Globus pallidus (tissue), 1 donor: ENCODE measurements around the gene CYB5R2.

Source experiments
- DNase-seq: peaks from one replicate; pipeline ENCODE4 v3.0.0-alpha.2; 2015; ENCODE audit warnings: low spot score

Gene CYB5R2

DNA sequence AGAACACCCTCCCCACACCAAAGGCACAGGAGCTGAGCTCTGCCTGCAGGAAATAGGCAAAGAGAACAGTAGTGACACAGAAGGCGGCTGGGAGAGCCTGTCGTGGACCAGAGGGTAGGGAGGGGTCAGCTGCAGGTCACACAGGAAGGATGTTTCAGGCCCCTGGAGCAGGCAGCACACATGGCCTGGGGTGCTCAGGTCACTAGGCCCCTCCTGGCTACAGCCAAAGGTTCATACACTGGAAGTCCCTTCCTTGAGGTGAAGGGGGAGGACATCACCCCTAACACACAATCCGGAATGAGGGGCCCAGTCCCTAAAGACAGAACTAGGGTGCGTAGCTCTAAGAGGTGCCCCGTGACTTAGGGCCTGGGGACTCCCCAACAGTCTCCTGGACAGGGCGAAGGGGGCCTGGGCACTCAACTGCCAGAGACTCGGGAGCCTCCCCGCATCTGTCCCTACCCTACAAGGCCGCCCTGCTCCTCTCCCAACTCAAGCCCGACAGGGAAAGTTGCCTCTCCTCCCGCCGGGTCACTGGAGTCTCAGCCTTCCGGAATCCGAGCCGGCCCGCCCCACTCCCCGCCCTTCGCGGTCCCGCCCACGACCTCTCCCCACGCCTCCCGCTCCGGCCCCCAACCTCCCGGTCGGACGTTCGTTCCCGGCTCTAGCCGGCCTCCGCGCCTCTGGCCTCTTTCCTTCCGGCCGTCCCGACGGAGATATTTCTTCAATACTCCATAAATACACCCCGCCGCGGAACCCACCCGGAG, at the start of gene CYB5R2:
TSS of gene CYB5R2 (minus strand) at position 541 of the 764 bp plus-strand sequence. CDS start 675 bp downstream, outside the sequence.
- peak; percentile 83 for DNase-seq

DNA sequence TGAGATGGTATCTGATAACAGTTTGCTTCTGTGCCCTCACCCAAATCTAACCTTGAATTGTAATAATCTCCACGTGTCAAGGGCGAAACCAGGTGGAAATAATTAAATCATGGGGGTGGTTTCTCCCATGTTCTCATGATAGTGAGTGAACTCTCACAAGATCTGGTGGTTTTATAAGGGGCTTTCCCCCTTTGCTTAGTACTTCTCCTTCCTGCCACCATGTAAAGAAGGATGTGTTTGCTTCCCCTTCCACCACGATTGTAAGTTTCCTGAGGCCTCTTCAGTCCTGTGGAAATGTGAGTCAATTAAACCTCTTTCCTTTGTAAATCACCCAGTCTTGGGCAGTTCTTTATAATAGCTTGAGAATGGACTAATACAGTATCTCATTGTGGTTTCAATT, 41.5 kb upstream of the CYB5R2 start:
- DNase-seq, result no peak

DNA sequence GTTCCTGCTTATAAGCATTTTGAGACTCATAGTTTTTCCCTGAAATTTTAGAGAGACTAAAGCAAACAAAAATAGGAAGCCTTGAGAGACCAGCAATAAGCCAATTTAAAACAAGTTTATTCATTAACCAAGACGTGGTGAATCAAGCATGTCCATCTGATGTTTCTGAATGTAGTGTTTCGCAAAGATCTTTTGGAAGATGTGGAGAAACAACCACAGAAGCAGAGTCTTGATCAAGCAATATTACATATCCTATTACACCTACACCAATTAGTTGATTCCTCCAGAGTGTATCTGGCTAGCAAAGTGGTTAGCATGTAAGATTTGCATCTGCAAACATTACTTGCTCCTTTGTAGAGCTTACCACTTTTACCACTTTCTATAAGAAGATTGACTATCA, 33.1 kb upstream of the CYB5R2 start, which contains the start of gene OVCH2:
TSS of gene OVCH2 (minus strand) at position 101 of the 400 bp plus-strand sequence. CDS start at position 18, 83 bp downstream.
- no peak for DNase-seq

DNA sequence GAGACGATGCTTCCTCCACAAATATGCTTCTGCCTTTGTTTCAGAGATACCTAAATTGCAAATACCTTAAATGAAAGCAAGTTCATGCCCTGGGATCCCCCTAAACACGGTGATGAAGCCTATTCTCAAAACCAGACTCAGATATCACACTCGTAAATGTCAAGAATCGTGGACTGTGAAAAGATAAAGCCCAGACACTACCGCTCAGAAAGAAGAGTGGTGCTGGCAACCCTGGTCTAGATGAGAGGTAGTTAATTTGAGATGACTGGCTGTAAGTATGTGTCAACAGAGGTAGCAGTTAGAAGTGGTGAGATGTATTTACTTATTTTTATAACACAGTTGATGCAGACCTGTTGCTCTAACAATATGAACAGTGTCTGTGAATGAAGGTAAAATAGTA, 30.4 kb upstream of the CYB5R2 start:
- no peak for DNase-seq

DNA sequence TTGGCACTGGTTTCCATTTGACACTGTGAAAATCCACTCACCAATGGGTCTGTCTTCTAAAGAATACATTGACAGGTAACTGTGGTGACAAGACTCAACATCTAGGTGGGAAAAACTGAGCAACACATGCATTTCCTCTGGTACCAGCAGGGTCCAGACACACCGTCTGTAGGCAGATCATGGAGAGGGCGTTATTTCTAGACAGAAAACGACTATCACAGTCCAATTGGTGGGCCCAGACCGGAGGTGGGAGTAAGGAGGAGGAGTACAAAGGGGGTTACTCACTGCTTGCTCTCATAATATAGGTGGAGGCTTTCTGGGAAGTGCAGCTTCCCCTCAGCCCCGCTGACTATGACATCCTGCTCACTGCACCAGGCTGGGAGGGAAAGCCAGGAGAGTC, 23.1 kb upstream of the CYB5R2 start:
- no peak for DNase-seq

DNA sequence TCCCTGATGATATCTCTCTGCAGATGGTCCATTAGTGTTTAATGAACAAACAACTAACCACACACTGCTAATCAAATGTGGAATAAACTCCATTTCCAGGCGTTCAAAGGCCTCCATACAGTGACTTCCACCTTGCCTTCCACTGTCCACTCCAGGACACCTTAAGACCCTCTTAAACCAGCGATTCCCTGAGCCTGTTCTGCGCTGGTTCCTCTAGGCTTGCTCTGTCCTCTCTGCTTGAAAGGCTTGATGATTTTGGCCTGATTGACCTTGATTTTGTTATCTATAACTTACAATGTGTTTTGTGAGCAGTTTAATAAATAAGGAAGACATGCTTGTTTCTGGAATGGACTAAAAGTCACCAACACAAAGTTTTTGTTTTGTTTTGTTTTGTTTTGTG, 20.9 kb upstream of the CYB5R2 start:
- DNase-seq, result no peak

DNA sequence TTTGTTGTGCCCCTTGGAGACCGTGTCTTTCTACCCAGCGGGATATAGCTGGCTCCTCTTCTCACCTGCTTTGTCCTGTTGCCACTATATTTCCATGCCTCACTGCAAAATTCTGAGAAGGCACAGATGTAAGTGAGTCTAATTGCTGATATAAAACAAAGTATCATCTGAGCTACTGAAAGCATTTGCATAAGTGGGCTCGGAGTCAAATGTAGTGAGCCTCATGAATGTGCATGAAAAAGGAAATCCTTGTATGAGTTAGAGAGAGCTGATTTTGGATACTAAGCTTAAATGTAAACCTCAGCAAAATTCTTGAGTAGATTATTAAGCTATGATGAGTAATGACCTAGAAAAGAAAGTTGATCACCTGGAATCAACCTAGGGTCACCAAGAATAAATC, 19.1 kb upstream of the CYB5R2 start:
- DNase-seq, result no peak

DNA sequence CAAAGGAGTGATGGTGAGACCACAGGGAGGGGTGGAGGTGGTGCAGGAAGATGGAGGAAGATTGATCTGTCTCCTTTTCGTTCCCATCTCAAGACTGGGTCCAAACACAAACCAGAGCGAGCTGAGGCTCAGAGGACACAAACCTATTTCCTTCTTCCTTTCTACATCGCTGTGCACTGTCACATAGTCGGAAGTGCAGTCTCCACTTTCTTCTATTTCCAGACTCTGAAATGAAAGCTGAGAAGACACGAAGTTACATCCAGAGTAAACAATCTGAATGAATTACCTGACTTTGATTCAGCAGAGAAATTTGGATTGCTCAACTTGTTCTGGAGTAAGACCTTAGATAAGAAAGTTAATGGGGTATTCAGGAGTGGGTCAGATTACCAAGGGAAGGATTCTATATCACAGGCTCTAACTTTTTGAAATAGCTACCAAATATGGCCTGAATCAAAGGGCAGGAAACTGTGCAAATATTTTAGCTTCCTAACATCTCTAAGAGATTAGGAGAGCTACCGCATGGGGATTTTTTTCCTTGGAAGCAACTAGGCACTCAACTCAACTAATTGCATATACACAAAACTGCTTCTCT, 18.6 kb upstream of the CYB5R2 start:
- DNase-seq, result no peak

DNA sequence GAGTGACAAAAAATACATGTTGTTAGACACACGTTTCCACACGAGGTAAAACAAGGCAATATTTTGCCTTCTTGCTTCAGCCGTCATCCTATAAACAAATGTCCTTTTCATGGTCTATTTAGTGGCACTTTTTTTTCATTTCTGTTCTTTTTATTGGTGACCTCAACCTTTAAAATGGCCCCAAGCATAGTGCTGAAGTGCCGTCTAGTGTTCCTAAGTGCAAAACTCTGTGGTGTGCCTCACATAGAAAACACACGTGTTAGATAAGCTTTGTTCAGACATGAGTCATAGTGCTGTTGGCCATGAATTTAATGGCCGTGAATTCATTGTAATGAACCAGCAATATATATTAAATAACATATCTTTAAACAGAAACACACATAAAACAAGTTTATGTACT, 17.3 kb upstream of the CYB5R2 start:
- no peak for DNase-seq

DNA sequence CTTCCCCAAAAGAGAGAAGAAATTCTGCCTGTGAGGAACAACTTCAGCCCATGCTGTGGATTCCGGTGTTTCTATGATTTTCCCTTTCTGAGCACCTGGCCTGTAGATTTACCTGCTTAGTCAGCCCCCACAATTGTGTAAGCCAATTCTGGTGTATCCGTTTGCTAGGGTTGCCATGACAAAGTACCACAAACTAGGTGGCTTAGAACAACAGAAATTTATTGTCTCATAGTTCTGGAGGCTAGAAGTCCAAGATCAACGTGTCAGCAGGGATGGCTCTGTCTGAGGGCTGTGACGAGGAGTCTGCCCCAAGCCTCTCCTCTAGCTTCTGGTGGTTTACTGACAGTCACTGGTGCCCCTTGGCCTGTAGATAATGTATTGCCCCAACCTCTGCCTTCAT, 15.9 kb upstream of the CYB5R2 start:
- no peak for DNase-seq

DNA sequence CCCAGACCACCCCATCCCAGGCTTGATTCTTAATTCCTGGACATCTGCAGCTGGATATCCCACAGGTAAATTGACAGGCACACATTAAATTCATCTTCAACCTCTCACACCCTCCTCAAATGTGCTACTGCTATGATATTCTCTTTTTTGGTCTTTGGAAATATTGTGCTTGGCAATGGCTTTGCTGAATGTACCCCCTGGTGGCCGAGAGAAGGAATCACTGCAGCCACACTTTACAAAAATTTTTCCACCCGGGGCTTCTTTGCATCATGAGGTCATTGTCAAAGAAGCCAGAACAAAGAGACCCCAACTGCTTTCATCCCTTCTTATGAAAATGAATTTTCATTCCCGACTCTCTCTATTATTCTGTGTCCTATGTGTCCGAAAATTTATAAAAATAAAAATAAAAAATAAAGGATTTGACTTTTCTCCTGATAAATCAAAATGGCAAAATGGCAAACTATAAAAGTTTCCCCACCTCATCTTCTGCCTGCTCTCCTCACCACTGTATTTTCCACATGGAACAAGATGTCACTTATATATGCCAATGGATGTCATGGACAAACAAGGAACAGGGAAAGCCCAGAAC, 15.0 kb upstream of the CYB5R2 start:
- DNase-seq, result no peak

DNA sequence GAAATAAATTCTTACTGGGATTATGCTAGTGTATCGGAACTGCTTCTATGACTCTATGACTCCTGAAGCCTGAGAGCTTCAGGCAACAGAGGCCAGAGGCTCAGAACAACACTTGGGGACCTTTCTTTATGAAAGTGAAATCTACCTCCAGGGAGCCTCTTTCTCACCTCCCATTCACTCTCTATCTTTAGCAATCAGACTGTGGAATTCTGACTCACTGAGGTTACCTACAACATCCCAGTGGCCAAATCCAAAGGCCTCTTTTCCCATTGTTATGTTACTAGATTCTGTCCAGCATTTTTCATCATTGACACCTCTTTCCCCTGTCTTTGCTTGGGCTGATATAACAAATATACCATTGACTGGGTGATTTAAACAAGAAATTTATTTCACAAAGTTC, 14.1 kb upstream of the CYB5R2 start:
- no peak for DNase-seq

DNA sequence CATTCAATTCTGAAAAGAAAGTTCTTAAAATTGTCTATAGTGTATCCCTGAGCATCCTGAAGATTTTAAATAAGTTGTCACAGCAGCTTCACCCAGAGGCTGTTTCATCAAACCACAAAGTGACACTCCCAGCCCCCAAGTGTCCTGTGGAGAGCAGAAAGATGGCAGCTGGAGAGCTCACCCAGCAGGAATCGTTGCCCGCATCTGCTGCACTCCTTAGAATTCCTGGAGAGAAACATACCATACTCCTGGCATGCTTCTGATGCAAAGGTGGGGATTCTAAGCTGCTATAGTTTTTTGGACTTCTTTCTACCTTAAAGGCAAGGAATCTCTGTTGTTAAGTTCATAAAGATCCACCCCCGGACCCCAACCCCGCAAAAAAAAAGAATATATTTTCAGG, 13.5 kb upstream of the CYB5R2 start:
- no peak for DNase-seq

DNA sequence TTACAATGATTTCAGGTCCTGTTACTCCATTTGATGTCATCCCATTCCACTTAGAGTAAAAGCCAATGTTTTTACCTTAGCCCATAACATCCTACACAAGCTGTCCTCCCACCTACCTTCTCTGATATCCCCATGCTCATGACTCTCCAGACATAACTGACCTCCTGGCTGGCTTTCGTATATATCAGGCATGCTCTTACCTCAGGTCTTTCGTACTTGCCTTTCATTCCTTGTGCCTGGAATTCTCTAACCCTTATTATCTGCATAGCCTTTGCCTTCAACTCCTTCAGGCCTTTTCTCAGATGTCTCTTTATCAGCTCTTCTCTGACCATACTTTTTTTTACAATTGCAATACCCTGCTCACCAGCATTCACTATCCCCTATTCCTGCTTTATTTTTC, 10.3 kb upstream of the CYB5R2 start:
- DNase-seq, result no peak

DNA sequence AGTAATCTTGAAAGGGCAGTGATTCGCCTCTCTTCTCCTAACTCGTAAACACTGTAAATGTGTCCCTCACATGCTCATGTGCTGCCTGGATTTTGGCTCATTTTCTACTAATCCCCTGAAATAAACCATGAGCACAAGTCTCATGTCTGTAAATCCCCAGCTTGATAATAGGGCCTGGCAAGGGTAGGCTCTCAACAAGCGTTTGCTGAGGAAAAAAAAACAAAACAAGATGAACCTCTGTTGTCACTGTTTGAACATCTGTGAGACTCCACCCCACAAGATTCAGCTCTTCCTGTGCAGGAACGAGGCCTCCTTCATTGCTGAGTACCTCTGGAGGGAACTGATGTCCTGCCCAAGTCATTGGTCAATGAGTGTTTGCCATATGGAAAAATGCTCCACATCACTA, 4.5 kb upstream of the CYB5R2 start:
- DNase-seq, result no peak

DNA sequence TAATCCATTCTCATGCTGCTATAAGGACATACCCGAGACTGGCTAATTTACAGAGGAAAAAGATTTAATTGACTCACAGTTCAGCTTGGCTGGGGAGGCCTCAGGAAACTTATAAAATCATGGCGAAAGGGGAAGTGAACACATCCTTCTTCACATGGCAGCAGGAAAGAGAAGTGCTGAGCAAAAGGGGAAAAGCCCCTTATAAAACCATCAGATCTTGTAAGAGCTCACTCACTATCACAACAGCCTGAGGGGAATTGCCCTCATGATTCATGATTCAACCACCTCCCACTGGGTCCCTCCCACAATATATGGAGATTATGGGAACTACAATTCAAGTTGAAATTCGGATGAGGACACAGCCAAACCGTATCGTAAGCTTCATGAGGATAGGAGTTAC, 3.8 kb upstream of the CYB5R2 start:
- DNase-seq, result no peak

DNA sequence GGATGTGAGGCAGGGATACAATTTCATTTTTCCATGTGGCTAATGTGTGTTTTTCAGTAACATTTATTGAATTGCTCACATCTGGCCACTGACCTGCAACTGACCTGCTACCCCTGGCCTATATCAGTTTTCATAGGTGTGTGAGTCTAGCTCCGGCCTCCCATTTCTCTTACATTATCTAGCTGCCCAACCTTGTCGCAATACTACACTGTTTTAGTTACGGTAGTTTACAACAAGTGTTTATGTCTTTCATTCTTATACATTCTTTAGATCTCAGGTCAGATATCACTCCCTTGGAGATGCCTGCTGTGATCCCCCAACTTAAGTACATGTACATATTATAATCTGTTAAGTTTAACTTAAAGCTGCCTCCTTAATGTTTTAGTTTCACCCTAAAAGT, 2.3 kb upstream of the CYB5R2 start:
- no peak for DNase-seq

DNA sequence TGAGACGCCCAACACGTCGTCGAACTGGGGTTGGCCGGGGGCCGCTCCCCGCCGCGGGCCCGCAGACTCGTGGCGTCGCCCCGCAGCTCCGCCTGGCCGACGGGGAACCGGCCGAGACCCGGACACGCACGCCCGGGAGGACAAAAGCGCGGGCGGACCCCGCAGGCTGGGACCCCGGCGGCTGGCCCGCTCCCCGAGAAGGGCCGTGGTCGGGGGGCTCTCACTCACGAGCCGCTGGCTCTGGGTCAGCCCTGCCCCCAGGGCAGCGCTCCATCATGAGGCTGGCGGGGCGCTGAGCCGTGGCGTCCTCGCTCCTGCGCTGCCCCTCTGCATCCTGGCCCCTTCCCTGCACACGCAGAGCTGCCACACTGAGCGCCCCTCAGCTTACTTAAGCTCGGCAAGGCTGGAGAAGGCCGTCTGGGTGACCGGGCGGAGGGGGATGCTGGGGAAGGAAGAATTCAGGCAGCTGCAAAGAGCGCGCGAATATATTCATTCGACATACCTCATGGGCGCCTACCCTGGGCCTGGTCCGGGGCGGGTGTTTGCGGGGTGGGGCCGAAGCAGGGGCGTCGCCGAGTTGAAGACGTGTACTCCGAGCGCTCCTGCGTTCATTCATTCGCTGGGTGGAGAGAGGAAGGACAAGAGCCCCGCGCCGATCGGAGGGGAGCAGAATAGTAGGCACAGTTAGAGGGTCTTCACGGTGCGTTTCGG, 579 bp upstream of the CYB5R2 start:
- DNase-seq, result no peak

DNA sequence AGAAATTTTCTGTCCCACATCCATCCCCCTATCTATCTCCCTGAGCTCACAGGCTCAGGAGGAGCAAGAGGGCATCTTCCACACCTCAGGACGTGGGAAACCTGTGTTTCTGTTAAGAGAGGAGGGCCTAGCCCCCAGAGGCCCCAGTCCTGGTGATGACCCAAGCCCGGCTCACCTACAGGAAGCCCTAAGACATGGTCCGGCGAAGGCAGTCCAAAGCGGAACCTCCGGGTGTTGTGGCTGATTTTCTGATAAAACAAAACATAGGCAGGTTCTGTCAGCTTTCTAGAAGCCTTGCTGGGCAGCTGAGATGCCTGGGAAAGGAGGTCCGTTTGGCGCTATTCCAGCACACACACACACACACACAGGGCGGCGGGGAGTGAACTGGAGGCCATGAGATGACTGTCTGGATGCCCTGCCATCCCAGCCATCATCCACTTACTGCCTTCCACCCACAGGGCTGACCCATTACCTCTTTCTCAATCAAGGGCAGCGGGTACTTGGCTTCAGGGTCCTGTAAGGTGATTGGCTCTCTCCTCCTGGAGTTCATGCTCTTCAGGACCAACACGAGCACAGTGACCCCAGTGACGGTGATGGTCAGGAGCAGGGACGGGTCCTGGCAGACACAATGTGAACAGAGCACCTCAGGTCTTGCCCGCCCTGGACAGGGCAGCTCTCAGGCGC, 882 bp downstream of the CYB5R2 start:
- no peak for DNase-seq

DNA sequence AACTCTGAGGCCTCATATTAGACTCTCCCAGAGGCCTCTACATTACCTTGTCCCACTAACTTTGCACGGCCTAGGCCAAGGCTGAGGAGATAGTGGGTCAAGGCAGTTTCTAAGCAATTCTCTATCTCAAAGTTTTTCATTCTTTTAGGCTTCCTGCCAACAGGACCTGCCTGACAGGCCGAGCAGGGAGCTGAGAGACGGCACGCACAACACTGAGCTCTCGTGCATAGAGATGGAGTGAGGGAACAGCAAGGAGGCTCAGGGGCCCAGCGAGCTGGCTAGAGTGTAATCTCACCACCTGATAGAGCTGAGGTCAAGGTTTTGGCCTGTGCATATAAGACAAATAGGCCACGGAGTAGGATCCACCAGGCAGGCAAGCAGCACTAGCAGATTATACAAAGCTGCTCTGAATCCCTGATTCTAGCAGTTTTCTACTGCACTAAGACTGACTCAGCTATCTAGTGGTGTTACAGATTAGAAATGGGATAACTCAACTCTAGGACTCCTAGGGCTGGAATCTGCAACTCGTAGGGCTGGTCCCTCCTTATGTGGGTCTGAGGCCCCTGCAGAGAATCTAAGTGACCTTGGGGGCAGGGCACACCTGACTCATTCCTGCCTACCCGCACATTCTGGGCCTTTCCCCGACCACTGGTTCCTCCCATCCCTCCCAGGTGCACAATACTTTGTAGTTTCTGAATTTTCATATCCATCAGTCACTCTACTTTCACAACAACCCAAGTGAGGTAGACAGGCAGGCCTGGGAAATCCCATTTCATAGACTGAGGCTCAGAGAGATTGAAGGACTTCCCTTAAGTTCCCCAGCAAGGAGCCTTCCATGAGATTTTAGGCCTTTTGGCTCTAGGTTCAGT, 1.7 kb downstream of the CYB5R2 start:
- no peak for DNase-seq

DNA sequence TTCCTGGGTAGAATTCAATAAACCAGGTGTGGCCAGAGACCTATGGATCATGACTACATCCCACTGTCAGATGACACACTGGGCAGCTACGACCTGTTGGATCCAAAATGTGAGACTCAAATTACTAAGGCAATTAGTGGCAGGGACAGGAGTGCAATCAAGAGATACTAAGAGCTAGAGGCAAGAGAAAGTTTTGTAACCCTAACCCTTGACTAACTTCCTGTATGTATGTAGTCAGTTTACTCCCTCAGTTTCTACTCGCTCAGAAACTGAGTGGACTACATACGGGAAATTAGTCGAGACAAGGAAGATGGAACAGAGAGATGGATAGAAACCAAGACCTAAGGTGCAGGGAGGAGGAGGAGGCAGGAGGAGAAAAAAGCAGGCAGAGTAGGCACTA, 2.7 kb downstream of the CYB5R2 start:
- DNase-seq, result no peak
